Psoas muscle (tissue), 8 donors: ENCODE data around the gene EIF5. TPM values are rescaled to one million over a fixed set of nuclear protein-coding genes. Genes with fewer than 3 reads are reported as not detected.

ENCODE experiments used
- ATAC-seq, 4 donors: fragments of 200-7000 bp; cut with Tn5 transposase; one replicate each; pipeline ENCODE4 v1.9.1; 2020; ENCODE audit warnings: moderate library complexity in 3 of 4, mild to moderate bottlenecking in 2 of 4
- DNase-seq, 2 donors: peaks; one replicate each; pipeline ENCODE4 v3.0.0-alpha.2; 2020
- H3K27ac ChIP-seq: fragments of 200-600 bp; one replicate; pipeline ENCODE4 v1.8.0; 2022
- H3K27me3 ChIP-seq, 3 donors: fragments of 200-600 bp in 1 of 3; one replicate each; pipeline versions ENCODE4 v1.6.1 to v1.8.0; 2013 to 2022; ENCODE audit warnings: low read length in 2 of 3, mild to moderate bottlenecking in 2 of 3, moderate library complexity in 1 of 3; ENCODE audit not compliant: insufficient read depth in 3 of 3
- H3K36me3 ChIP-seq, 2 donors: fragments of 200-600 bp in 1 of 2; one replicate each; pipeline versions ENCODE4 v1.6.1 to v1.8.0; 2013 to 2022; ENCODE audit warnings: low read depth in 1 of 2, mild to moderate bottlenecking in 1 of 2, moderate library complexity in 1 of 2; ENCODE audit not compliant: insufficient read depth in 1 of 2
- H3K4me1 ChIP-seq: fragments of 200-600 bp; one replicate; pipeline ENCODE4 v1.8.0; 2022
- H3K4me3 ChIP-seq: fragments of 200-600 bp; one replicate; pipeline ENCODE4 v1.8.0; 2022; ENCODE audit warnings: mild to moderate bottlenecking
- H3K9me3 ChIP-seq: fragments of 200-600 bp; one replicate; pipeline ENCODE4 v1.8.0; 2022
- WGBS, 3 donors: extraction: QIAGEN DNeasy Blood & Tissue Kit; methylation state at CpG; one replicate each; pipeline versions ENCODE4 v1.1.6 to v1.1.7; 2013; 5-methylcytosine and 5-hydroxymethylcytosine counted together
- intact Hi-C, 2 donors: fragments of 100-400 bp; cut with DNase I; formaldehyde crosslinking; loops; one replicate each; pipeline versions ENCODE4 v1.11.0 to v1.14.2; 2022
- polyA plus RNA-seq, 3 donors: library from polyadenylated mRNA; stranded (reverse); fragments of 200-250 nt; gene quantifications; one replicate each; pipeline ENCODE4 v1.2.3, GENCODE V29; 2013
- total RNA-seq, 4 donors: library from RNA; stranded (reverse); fragmentation: NEBNext Ultra II Directional in 2 of 4; extraction: Animal tissue kit (Norgen Biotek cat#: 25700) in 2 of 4; gene quantifications; one replicate each; pipeline versions ENCODE4 v1.2.1 to v1.2.4, GENCODE V29; 2021 to 2023
- TF ChIP-seq, protein P1 (sequence below): fragments of 200-600 bp; IDR thresholded peaks from one replicate; pipeline ENCODE4 v1.8.0; 2022; ENCODE audit warnings: antibody characterized with exemption
- donor health status: healthy with polysubstance abuse.
- donor health status: DM: no; HTN: no; CAD: no; lungs with moderate emphysema.
- donor health status: Bipolar disorder and iron deficiency.
- donor health status: healthy.
- donor health status: DM: yes; HTN: yes; CAD: no.
- donor health status: DM: no; HTN: no; CAD: no.
- donor health status: DM: no; HTN: no; CAD: no.
- donor health status: DM: yes; HTN: yes; CAD: no.

The EIF5 gene
- total and polyA plus RNA-seq, 7 donors: 163 to 535 (median 381) TPM

DNA sequence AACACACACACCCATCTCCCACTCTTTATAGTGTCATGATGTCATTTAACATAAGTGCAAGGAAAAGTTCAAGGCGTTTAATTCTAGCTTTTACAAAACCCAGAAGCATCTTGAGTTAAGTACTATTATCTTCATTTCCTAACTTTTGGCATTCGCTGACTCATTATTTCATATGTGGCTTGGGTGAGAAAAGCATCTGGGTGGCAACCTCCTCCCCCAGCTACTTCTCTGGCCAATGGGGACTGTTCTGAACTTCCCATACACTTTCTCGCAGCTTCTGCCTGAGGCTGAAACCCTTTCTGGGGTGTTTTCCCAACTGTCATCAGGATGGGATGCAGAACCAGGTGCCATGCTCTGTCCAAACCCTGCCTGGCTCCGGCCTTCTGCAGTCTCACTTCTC is 48.3 kb downstream of the EIF5 start:
- Histone ChIP-seq H3K36me3 (no peaks in the 10 kb centered on the region), H3K4me1 (peaks cover 7% of the 10 kb centered on the region), H3K27ac (no peak overlapping the region), H3K9me3 (no peaks in the 10 kb centered on the region), H3K27me3 (no peaks in the 10 kb centered on the region), H3K4me3 (no peak overlapping the region)
- 72 to 76% (median 73%) methylated on average over 4 of the region's 4 CpGs for WGBS, 3 donors
- no peak for ATAC-seq
- intact Hi-C loops: loop anchor here in 1 of 2 donors (5.0 kb wide), 1 partner anchor 45 kb away; no protein-coding TSS in a partner anchor
- DNase-seq: no peak
- TF ChIP-seq, protein P1, sequence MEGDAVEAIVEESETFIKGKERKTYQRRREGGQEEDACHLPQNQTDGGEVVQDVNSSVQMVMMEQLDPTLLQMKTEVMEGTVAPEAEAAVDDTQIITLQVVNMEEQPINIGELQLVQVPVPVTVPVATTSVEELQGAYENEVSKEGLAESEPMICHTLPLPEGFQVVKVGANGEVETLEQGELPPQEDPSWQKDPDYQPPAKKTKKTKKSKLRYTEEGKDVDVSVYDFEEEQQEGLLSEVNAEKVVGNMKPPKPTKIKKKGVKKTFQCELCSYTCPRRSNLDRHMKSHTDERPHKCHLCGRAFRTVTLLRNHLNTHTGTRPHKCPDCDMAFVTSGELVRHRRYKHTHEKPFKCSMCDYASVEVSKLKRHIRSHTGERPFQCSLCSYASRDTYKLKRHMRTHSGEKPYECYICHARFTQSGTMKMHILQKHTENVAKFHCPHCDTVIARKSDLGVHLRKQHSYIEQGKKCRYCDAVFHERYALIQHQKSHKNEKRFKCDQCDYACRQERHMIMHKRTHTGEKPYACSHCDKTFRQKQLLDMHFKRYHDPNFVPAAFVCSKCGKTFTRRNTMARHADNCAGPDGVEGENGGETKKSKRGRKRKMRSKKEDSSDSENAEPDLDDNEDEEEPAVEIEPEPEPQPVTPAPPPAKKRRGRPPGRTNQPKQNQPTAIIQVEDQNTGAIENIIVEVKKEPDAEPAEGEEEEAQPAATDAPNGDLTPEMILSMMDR: no peak

DNA sequence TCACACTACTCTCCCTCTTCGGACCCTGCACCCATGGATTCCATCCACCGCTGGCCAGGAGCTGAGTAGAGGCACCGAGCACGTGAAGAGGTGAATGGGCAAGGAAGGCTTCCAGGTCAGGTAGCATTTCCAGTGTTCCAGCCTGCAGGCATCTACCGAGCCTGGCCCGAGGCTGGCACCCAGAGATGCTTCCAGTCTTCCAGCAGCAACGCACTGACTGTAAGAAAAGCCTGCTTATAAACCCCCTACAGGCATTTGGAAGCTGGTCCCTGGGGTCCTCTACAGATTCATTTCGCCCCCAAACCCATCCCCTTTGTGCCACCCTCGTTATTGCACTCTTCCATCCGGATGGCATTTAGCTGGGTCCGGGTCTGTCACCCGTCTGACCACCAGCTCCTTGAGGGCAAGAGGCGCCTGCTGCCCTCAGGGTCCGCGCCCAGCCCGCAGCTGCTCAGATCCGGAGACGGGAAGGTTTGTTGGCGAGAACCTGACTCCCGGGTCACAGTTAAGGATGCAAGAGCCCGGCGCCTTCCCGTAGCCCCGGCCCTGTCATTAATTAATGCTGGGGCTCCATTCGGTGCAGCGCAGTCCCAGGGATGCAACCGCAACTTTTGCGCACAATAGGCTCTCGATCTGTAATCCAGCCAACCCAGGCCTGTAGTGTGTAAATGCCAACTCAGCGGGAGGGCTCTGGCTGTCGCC is 50.6 kb downstream of the EIF5 start:
- Histone ChIP-seq H3K36me3 (no peaks in the 10 kb centered on the region), H3K4me1 (peaks cover 20% of the 10 kb centered on the region), H3K27ac (peak overlapping the region; percentile 99), H3K4me3 (peak overlapping the region; percentile 98), H3K9me3 (no peaks in the 10 kb centered on the region), H3K27me3 (no peaks in the 10 kb centered on the region)
- DNase-seq: no peak
- WGBS, 3 donors: 8 to 10% (median 9%) methylated on average over 31 of the region's 31 CpGs
- TF ChIP-seq, protein P1: no peak
- peak in 2 of 4 donors; percentile 1 to 15 for ATAC-seq
- intact Hi-C loops: loop anchor here (2.0 to 5.0 kb wide), 2 partner anchors 47 to 50 kb away; partner anchors contain the start of gene EIF5 (in 1 of the 2)

DNA sequence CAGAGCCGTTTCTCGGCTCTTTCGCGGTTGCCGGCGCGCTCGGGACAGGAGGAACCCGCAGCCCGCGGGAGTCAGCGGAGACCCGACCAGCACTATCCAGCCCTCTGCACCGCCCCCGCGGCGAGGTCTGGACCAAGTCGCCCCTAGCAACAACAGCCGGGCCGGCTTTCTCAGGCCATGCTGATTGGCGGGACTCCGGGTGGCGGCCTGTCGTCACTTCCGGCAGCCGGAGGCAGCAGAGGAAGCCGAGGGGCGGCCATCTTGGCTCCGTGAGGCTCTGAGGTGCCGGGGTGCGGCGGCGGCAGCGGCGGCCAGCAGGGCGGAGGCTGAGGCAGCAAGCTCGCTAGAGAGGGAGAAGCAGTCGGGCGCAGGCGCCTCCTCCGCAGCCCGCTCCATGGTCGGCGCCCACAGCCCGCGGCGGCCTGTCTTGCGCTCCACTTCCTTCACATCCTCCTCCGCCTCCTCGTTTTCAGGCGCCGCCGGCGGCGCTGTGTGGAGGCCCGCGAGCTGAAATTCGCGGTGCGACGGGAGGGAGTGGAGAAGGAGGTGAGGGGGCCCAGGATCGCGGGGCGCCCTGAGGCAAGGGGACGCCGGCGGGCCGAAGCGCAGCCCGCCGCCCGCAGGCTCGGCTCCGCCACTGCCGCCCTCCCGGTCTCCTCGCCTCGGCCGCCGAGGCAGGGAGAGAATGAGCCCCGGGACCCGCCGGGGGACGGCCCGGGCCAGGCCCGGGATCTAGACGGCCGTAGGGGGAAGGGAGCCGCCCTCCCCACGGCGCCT is 51.3 kb downstream of the EIF5 start, which contains the start of gene MARK3:
MARK3 (plus strand) TSS at position 264 of the 777 bp plus-strand sequence. CDS start 615 bp downstream, outside the sequence.
- DNase-seq: peak; percentile 99
- Histone ChIP-seq H3K36me3 (no peaks in the 10 kb centered on the region), H3K4me1 (peaks cover 20% of the 10 kb centered on the region), H3K9me3 (no peaks in the 10 kb centered on the region), H3K27ac (peak within 1 kb of the TSS; percentile 99), H3K27me3 (no peaks in the 10 kb centered on the region), H3K4me3 (peak within 1 kb of the TSS; percentile 98)
- intact Hi-C loops: loop anchor here in 1 of 2 donors (2.0 kb wide), 1 partner anchor 51 kb away; the partner anchor contains the start of gene EIF5
- peak; percentile 94 to 98 (median 96) for ATAC-seq
- TF ChIP-seq, protein P1: peak; percentile 30
- WGBS, 3 donors: 0% methylated on average over 75 to 91 of the region's 91 CpGs

DNA sequence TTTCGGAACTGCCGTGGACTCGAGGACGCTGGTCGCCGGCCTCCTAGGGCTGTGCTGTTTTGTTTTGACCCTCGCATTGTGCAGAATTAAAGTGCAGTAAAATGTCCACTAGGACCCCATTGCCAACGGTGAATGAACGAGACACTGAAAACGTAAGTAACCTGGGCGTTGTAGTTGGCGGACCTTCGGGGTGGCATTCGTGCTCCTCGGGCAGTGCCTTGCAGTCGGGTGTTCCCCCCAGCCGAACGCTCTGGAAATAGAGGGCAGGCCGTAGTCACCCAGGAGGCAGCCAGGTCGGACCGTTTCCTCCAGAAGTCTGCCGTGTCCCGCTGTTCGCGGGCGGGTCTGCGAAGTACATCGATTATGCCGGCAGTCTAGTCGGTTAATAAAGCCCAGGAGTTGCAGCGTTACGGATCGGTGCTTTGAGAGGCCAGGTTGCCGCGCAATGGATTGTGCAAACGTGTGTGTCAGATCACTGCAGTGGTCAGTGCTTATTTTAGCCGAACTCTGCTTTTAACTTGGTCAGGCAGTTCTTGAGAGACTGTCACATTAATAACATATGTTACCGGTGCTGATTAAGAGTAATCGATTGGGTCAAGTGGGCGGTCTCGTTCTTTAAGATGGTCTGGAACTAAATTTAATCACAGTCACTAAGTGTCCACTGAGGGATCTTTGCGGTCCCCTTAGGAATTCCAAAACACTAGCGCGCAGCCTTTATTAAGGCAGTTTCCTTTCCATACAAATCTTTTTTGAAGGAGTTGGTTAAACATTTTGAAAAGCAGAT is 52.1 kb downstream of the EIF5 start:
- ATAC-seq (peak; percentile 36 to 69 (median 64)), DNase-seq (peak; percentile 43 to 63)
- Histone ChIP-seq H3K36me3 (no peaks in the 10 kb centered on the region), H3K4me3 (peak overlapping the region; percentile 98), H3K4me1 (peaks cover 22% of the 10 kb centered on the region), H3K9me3 (no peaks in the 10 kb centered on the region), H3K27me3 (no peaks in the 10 kb centered on the region), H3K27ac (peak overlapping the region; percentile 99)
- intact Hi-C loops: loop anchor here in 1 of 2 donors (2.0 kb wide), 1 partner anchor 51 kb away; the partner anchor contains the start of gene EIF5
- 0% methylated on average over 43 to 44 of the region's 44 CpGs for WGBS, 3 donors
- TF ChIP-seq, protein P1: no peak
